Measurements from ENCODE around the gene GALNT17.
A peak's percentile ranks its signal among the peaks of the same experiment; 100 is the strongest.

GALNT17 gene

GRCh38 chr7:71283802-71284201 is 151.9 kb downstream of the GALNT17 start:
- Histone ChIP-seq H3K14ac (ENCODE audit: low read length in 2 of 2) (no peak overlapping the region), H4K8ac (ENCODE audit: low read length) (no peak overlapping the region), H2BK120ac (ENCODE audit: low read depth, low read length) (no peak overlapping the region), H3K79me1 (replicated peaks; ENCODE audit: low read length, poor library complexity, severe bottlenecking) (no peaks in the 10 kb centered on the region), H2AFZ (ENCODE audit: low read depth, low read length) (no peak overlapping the region), H2AK5ac (ENCODE audit: low read length, severe bottlenecking) (no peak overlapping the region), H3K9ac (ENCODE audit: low read length) (no peak overlapping the region), H3K4me3 (ENCODE audit: insufficient read depth in 1 of 2, low read depth in 1 of 2, low read length in 2 of 2) (no peak overlapping the region), H3K18ac (ENCODE audit: low read depth in 1 of 2, low read length in 2 of 2) (no peak overlapping the region), H2BK5ac (ENCODE audit: low read depth, low read length, poor library complexity, severe bottlenecking) (no peak overlapping the region), H3K4ac (ENCODE audit: low read depth in 1 of 2, low read length in 2 of 2) (no peak overlapping the region), H3K27me3 (ENCODE audit: control insufficient read depth in 1 of 2, insufficient read depth in 1 of 2, low read length in 2 of 2) (no peaks in the 10 kb centered on the region), H4K91ac (ENCODE audit: low read length) (no peak overlapping the region), H3K27ac (ENCODE audit: low read length, poor library complexity, severe bottlenecking) (no peak overlapping the region), H2BK15ac (ENCODE audit: low read depth, poor library complexity, severe bottlenecking) (no peak overlapping the region), H3K23ac (ENCODE audit: low read length in 2 of 2) (no peak overlapping the region), H3K4me2 (ENCODE audit: low read length, poor library complexity, severe bottlenecking) (no peak overlapping the region), H3K4me1 (ENCODE audit: control insufficient read depth, insufficient read depth, low read depth, low read length) (no peaks in the 10 kb centered on the region), H3K36me3 (ENCODE audit: control insufficient read depth in 1 of 2, insufficient read depth in 2 of 2, low read depth in 1 of 2, low read length in 2 of 2) (no peaks in the 10 kb centered on the region), H2BK12ac (ENCODE audit: low read length in 2 of 2) (no peak overlapping the region), H3K9me3 (ENCODE audit: control insufficient read depth, low read length) (no peaks in the 10 kb centered on the region)
- no peak for DNase-seq
- 76% methylated on average over 10 of the region's 11 CpGs for whole genome bisulfite sequencing

GRCh38 chr7:71285571-71286145 is 153.7 kb downstream of the GALNT17 start:
- H3K4ac ChIP-seq (ENCODE audit: low read depth in 1 of 2, low read length in 2 of 2), result no peak overlapping the region
- H2BK12ac ChIP-seq (ENCODE audit: low read length in 2 of 2), result no peak overlapping the region
- no peak overlapping the region for H2BK120ac ChIP-seq (ENCODE audit: low read depth, low read length)
- no peak overlapping the region for H3K9ac ChIP-seq (ENCODE audit: low read length)
- no peak overlapping the region for H2AFZ ChIP-seq (ENCODE audit: low read depth, low read length)
- no peak overlapping the region for H3K4me2 ChIP-seq (ENCODE audit: low read length, poor library complexity, severe bottlenecking)
- H3K18ac ChIP-seq (ENCODE audit: low read depth in 1 of 2, low read length in 2 of 2), result no peak overlapping the region
- no peak for DNase-seq
- no peak overlapping the region for H4K8ac ChIP-seq (ENCODE audit: low read length)
- no peak overlapping the region for H2BK15ac ChIP-seq (ENCODE audit: low read depth, poor library complexity, severe bottlenecking)
- no peak overlapping the region for H3K4me3 ChIP-seq (ENCODE audit: insufficient read depth in 1 of 2, low read depth in 1 of 2, low read length in 2 of 2)
- H3K27ac ChIP-seq (ENCODE audit: low read length, poor library complexity, severe bottlenecking), result no peak overlapping the region
- H3K23ac ChIP-seq (ENCODE audit: low read length in 2 of 2), result no peak overlapping the region
- WGBS, result 82% methylated on average over 3 of the region's 4 CpGs
- no peaks in the 10 kb centered on the region for H3K36me3 ChIP-seq (ENCODE audit: control insufficient read depth in 1 of 2, insufficient read depth in 2 of 2, low read depth in 1 of 2, low read length in 2 of 2)
- H2AK5ac ChIP-seq (ENCODE audit: low read length, severe bottlenecking), result no peak overlapping the region
- H3K9me3 ChIP-seq (ENCODE audit: control insufficient read depth, low read length), result no peaks in the 10 kb centered on the region
- no peak overlapping the region for H2BK5ac ChIP-seq (ENCODE audit: low read depth, low read length, poor library complexity, severe bottlenecking)
- H3K14ac ChIP-seq (ENCODE audit: low read length in 2 of 2), result no peak overlapping the region
- no peaks in the 10 kb centered on the region for H3K4me1 ChIP-seq (ENCODE audit: control insufficient read depth, insufficient read depth, low read depth, low read length)
- no peaks in the 10 kb centered on the region for H3K79me1 ChIP-seq (replicated peaks; ENCODE audit: low read length, poor library complexity, severe bottlenecking)
- H3K27me3 ChIP-seq (ENCODE audit: control insufficient read depth in 1 of 2, insufficient read depth in 1 of 2, low read length in 2 of 2), result no peaks in the 10 kb centered on the region
- H4K91ac ChIP-seq (ENCODE audit: low read length), result no peak overlapping the region

- no peak overlapping the region for H2BK12ac ChIP-seq (ENCODE audit: low read length in 2 of 2)
These were observed 154.4 kb downstream of the GALNT17 start for GRCh38 chr7:71286336-71286735.

GRCh38 chr7:71286924-71287323 is 155.0 kb downstream of the GALNT17 start:
- Histone ChIP-seq H3K27ac (ENCODE audit: low read length, poor library complexity, severe bottlenecking) (no peak overlapping the region), H2BK12ac (ENCODE audit: low read length in 2 of 2) (no peak overlapping the region), H3K4ac (ENCODE audit: low read depth in 1 of 2, low read length in 2 of 2) (no peak overlapping the region), H3K4me2 (ENCODE audit: low read length, poor library complexity, severe bottlenecking) (no peak overlapping the region), H3K36me3 (ENCODE audit: control insufficient read depth in 1 of 2, insufficient read depth in 2 of 2, low read depth in 1 of 2, low read length in 2 of 2) (no peaks in the 10 kb centered on the region), H2AFZ (ENCODE audit: low read depth, low read length) (no peak overlapping the region), H3K9ac (ENCODE audit: low read length) (peak overlapping the region; percentile 26), H2BK120ac (ENCODE audit: low read depth, low read length) (no peak overlapping the region), H3K27me3 (ENCODE audit: control insufficient read depth in 1 of 2, insufficient read depth in 1 of 2, low read length in 2 of 2) (no peaks in the 10 kb centered on the region), H3K18ac (ENCODE audit: low read depth in 1 of 2, low read length in 2 of 2) (no peak overlapping the region), H2BK15ac (ENCODE audit: low read depth, poor library complexity, severe bottlenecking) (no peak overlapping the region), H4K91ac (ENCODE audit: low read length) (no peak overlapping the region), H3K4me3 (ENCODE audit: insufficient read depth in 1 of 2, low read depth in 1 of 2, low read length in 2 of 2) (no peak overlapping the region), H3K23ac (ENCODE audit: low read length in 2 of 2) (no peak overlapping the region), H4K8ac (ENCODE audit: low read length) (no peak overlapping the region), H3K9me3 (ENCODE audit: control insufficient read depth, low read length) (no peaks in the 10 kb centered on the region), H2BK5ac (ENCODE audit: low read depth, low read length, poor library complexity, severe bottlenecking) (no peak overlapping the region), H3K79me1 (replicated peaks; ENCODE audit: low read length, poor library complexity, severe bottlenecking) (no peaks in the 10 kb centered on the region), H2AK5ac (ENCODE audit: low read length, severe bottlenecking) (no peak overlapping the region), H3K4me1 (ENCODE audit: control insufficient read depth, insufficient read depth, low read depth, low read length) (no peaks in the 10 kb centered on the region), H3K14ac (ENCODE audit: low read length in 2 of 2) (no peak overlapping the region)
- no peak for DNase-seq
- 65% methylated on average over 9 of the region's 9 CpGs for WGBS

More at GRCh38 chr7:71286336-71286735, 154.4 kb downstream of the GALNT17 start:
- H2AK5ac ChIP-seq (ENCODE audit: low read length, severe bottlenecking), result no peak overlapping the region
- no peak overlapping the region for H2BK120ac ChIP-seq (ENCODE audit: low read depth, low read length)
- H2AFZ ChIP-seq (ENCODE audit: low read depth, low read length), result no peak overlapping the region
- no peak overlapping the region for H3K27ac ChIP-seq (ENCODE audit: low read length, poor library complexity, severe bottlenecking)
- H4K91ac ChIP-seq (ENCODE audit: low read length), result no peak overlapping the region
- no peak overlapping the region for H3K14ac ChIP-seq (ENCODE audit: low read length in 2 of 2)
- no peak overlapping the region for H4K8ac ChIP-seq (ENCODE audit: low read length)
- no peak overlapping the region for H2BK15ac ChIP-seq (ENCODE audit: low read depth, poor library complexity, severe bottlenecking)
- no peaks in the 10 kb centered on the region for H3K4me1 ChIP-seq (ENCODE audit: control insufficient read depth, insufficient read depth, low read depth, low read length)
- no peak overlapping the region for H3K23ac ChIP-seq (ENCODE audit: low read length in 2 of 2)
- no peaks in the 10 kb centered on the region for H3K36me3 ChIP-seq (ENCODE audit: control insufficient read depth in 1 of 2, insufficient read depth in 2 of 2, low read depth in 1 of 2, low read length in 2 of 2)
- H3K79me1 ChIP-seq (replicated peaks; ENCODE audit: low read length, poor library complexity, severe bottlenecking), result no peaks in the 10 kb centered on the region
- peak overlapping the region; percentile 26 for H3K9ac ChIP-seq (ENCODE audit: low read length)
- no peak overlapping the region for H3K4me2 ChIP-seq (ENCODE audit: low read length, poor library complexity, severe bottlenecking)
- 87% methylated on average over 7 of the region's 7 CpGs for WGBS
- H3K4ac ChIP-seq (ENCODE audit: low read depth in 1 of 2, low read length in 2 of 2), result no peak overlapping the region
- H3K18ac ChIP-seq (ENCODE audit: low read depth in 1 of 2, low read length in 2 of 2), result no peak overlapping the region
- H3K9me3 ChIP-seq (ENCODE audit: control insufficient read depth, low read length), result no peaks in the 10 kb centered on the region
- H3K27me3 ChIP-seq (ENCODE audit: control insufficient read depth in 1 of 2, insufficient read depth in 1 of 2, low read length in 2 of 2), result no peaks in the 10 kb centered on the region
- H3K4me3 ChIP-seq (ENCODE audit: insufficient read depth in 1 of 2, low read depth in 1 of 2, low read length in 2 of 2), result no peak overlapping the region
- no peak for DNase-seq
- H2BK5ac ChIP-seq (ENCODE audit: low read depth, low read length, poor library complexity, severe bottlenecking), result no peak overlapping the region
